HG03045 (cell line): ENCODE data around the gene NOX5.

Experiments
- ATAC-seq: cut with Tn5 transposase; IDR thresholded peaks from one replicate; pipeline ENCODE4 v1.9.1; 2021; ENCODE audit warnings: mild to moderate bottlenecking, moderate library complexity; ENCODE audit not compliant: unreplicated experiment

Gene NOX5

DNA sequence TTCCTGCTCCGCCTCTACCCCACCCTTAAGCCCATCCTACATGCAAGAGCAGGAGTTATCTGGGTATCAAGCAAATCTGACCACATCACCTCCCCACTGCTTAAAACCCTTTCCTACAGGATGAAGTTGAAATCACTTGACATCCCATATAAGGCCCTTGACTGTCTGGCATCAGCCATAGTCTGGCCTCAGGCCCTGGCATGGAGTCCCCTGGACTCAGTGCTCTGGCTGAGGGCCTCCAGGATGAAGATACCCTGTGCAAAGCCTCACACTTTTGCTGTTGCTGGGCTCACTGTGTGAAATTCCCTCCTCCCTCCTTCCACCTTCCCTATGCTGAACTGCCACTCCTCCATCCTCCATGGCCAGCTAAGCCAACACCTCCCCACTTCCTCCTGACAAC lies 80.8 kb downstream of the NOX5 start:
- ATAC-seq = no peak

DNA sequence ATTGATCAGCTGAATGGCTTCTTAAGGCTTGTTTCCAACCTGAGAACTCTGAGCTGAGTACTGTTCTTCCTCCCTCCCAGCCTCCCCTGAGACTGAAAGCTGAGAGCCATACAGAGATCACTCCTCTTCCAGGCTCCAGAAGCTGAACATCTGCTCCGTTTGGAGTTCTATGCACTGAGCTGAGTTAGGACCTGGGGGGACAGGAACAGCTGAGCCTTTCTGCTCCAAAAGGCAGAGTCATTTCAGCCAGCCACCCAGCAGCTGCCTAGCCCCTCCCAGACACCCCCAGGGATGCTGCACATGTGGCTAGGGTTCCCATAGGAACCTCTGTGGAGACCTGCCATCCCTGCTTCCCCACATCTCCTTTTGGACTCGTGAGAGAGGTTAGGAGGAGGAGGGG lies 81.7 kb downstream of the NOX5 start:
- no peak for ATAC-seq

- no peak for ATAC-seq
These were observed 82.1 kb downstream of the NOX5 start for GRCh38 chr15:69096626-69097025.

GRCh38 chr15:69098771-69099170 lies 84.3 kb downstream of the NOX5 start:
- ATAC-seq = no peak

DNA sequence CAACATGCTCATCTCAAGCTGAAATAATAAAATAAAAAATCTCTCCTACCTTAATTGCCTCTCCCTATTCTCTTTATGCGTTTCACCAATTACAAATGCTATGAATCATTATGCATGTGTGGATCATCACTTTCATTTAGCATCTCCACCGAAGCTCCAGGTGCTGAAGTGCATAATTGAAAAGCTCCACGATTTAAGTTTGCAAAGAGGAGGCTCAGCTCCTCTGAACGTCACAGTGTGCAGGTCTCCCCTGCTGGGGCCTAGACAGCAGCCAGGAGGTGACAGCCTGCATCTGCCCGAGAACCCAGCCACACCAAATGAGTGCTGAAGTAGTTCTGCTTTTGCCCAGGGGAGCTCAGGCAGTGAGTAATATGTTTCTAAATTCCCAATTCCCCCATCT lies 85.4 kb downstream of the NOX5 start:
- ATAC-seq = no peak

DNA sequence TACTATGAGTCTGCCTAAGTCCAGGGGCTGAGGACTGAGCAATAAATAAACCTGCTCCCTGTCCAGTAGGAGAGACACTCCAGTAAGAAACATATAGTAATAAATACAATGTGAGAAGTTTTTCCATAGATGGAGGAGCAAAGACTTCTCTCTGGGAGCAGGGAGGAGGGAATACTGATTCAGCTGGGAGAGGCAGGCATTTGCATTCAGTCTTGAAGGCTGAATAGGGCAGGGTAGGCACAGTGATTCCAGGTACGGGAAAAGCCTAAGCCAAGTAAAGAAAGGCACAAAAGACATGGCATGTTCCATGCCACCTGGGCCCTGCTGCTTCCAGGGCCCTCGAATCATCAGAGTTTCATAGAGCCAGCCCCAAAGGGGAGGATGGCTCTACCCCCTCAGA lies 86.3 kb downstream of the NOX5 start:
- no peak for ATAC-seq

DNA sequence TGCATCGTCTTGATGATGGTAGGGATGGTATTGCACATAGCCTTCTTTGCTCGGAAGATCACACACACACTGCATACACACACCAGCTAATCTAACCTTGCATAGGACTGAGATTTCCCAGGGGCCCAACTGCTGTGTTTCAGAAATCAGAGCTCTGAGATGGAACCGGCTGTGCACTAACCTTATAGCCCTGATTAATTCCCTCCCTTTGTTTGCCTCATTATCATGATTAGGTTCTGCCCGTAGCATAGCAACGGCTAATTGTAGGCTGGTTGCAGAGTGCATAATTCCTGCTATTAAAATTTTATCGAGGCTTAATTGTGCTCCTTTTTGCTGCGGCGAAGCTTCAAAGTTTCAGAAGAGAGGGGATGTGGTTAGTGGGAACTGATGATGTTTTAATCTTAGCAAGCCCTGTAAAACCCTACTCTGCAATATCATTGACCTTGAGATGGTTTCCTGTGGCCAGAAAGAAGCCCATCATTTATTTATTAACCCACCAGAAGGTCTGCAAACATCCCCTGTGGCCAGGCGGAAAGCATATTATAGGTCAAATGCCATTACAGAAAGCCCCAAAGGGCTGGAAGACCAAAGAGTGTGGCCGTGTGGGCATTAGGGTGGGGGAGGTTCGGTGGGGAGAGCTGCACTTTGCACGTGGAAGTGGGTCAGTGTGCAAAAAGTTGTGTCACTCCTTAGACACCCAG lies 89.7 kb downstream of the NOX5 start:
- ATAC-seq = no peak

DNA sequence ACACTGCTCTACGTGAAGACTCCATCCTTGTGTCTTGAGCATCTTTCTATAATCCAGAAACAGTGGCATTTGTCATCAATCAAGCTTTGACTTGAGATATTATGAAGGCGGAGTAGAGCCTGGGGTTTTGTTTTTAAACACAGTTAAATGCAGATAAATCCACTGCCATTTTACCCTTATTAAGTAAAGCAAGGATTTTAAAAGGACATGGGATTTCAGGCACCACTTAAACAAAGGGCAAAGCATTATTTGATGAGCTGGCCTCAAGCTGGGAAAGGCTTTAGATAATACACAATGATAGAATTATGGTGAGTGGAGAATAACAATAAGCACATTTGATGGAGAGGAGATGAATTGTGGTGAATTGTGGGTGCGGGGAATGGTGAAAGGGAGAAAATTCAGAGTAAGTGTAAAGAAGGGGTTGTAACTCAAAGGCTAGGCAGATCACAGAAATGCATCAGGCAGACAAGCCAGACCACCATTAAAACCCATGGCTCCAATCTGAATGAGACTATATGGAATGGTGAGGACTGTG lies 91.0 kb downstream of the NOX5 start:
- no peak for ATAC-seq

GRCh38 chr15:69107025-69107620 lies 92.6 kb downstream of the NOX5 start:
- no peak for ATAC-seq
